ENCODE data around the gene TTC21A.
"Not testable (repeated sequence)": the region's sequence is repeated elsewhere in the genome, so short reads cannot be mapped to it uniquely, and the experiment has no call there.

The TTC21A gene

GRCh38 chr3:39107388-39108199 lies at the start of gene TTC21A, which contains the start of gene GORASP1:
TSS of gene TTC21A (plus strand) at chr3:39107680. CDS start at chr3:39107838, 158 bp downstream.
TSS of gene GORASP1 (minus strand) at chr3:39107627. CDS start at chr3:39107541, 86 bp downstream.
- DNase-seq = peak in 3 of 4 experiments; percentile 22 to 23 (median 22)

GRCh38 chr3:39061228-39061627 lies 46.3 kb upstream of the TTC21A start:
- DNase-seq = not testable (repeated sequence)

GRCh38 chr3:39062180-39062579 lies 45.3 kb upstream of the TTC21A start:
- DNase-seq = no peak

GRCh38 chr3:39063143-39063542 lies 44.3 kb upstream of the TTC21A start:
- DNase-seq = no peak

- no peak for DNase-seq
These were observed 42.8 kb upstream of the TTC21A start for GRCh38 chr3:39064646-39065045.

- no peak for DNase-seq
These were observed 42.3 kb upstream of the TTC21A start for GRCh38 chr3:39065197-39065596.

- no peak for DNase-seq
These were observed 40.2 kb upstream of the TTC21A start for GRCh38 chr3:39067286-39067685.

- DNase-seq = no peak
These were observed 38.9 kb upstream of the TTC21A start for GRCh38 chr3:39068556-39068955.

- DNase-seq = no peak
These were observed 31.6 kb upstream of the TTC21A start for GRCh38 chr3:39075910-39076309.

- DNase-seq = no peak
These were observed 27.9 kb upstream of the TTC21A start for GRCh38 chr3:39079530-39079929.

GRCh38 chr3:39080026-39080425 lies 27.5 kb upstream of the TTC21A start:
- DNase-seq = no peak

- no peak for DNase-seq
These were observed 24.7 kb upstream of the TTC21A start for GRCh38 chr3:39082666-39083313.

- no peak for DNase-seq
These were observed 21.3 kb upstream of the TTC21A start for GRCh38 chr3:39086144-39086543.

GRCh38 chr3:39088456-39088855 lies 19.0 kb upstream of the TTC21A start:
- no peak for DNase-seq

GRCh38 chr3:39088889-39089288 lies 18.6 kb upstream of the TTC21A start:
- no peak for DNase-seq

GRCh38 chr3:39090922-39091321 lies 16.6 kb upstream of the TTC21A start:
- DNase-seq = no peak

GRCh38 chr3:39094851-39095677 lies 12.4 kb upstream of the TTC21A start:
- no peak for DNase-seq

GRCh38 chr3:39095778-39096177 lies 11.7 kb upstream of the TTC21A start:
- DNase-seq = no peak

- DNase-seq = no peak
These were observed 10.7 kb upstream of the TTC21A start for GRCh38 chr3:39096775-39097174.

- no peak for DNase-seq
These were observed 9.6 kb upstream of the TTC21A start for GRCh38 chr3:39097716-39098472.

GRCh38 chr3:39098473-39099000 lies 8.9 kb upstream of the TTC21A start:
- DNase-seq = no peak

- DNase-seq = no peak
These were observed 8.2 kb upstream of the TTC21A start for GRCh38 chr3:39099242-39099641.
